Activated CD4-positive, alpha-beta T cell treated with anti-CD3 and anti-CD28 coated beads for 1 hour (primary cell): ENCODE measurements around the gene IPO4.

ENCODE experiments used
- DNase-seq: peaks from one replicate; pipeline ENCODE4 v3.0.0-alpha.2; 2020

The IPO4 gene

DNA sequence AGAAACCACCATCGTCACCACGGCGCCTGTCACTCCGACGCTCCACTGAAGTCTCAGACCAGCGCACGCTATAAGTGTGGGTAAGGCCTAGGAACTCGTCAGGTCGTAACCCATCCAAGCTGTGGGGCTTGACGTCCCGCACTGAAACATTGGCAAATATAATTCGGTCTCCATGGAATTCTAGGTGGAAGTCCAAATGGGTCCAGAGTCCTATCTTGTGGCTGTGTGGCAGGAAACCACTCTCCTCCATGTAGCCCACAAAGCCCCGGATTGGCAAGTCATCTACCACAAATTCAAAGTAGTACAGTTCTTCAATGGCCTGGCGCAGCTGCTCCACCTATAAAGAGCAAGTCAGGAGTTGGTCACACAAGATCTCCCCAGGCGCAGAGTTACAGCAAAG, 4.3 kb upstream of the IPO4 start:
- DNase-seq, result no peak

GRCh38 chr14:24190416-24190815, 1.8 kb upstream of the IPO4 start:
- no peak for DNase-seq

DNA sequence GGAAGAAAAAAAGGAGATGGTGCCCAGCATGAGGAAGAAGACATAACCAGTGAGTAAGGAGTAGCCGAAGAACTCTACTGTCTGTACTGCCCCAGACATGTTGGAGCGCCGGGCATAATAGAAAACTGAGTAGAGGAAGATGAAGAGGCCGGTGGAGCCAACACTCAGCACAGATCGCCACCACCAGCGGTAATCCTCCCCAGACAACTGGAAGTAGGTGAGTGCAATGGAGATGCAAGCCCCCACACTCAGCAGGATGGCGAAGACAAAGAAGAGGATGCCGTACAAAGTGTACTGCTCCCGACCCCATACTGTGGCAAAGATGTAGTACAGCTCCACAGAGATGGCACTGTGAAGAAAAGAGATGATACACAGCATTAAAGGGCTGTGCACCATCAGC, 844 bp upstream of the IPO4 start:
- DNase-seq, result no peak

- no peak for DNase-seq
These were observed 401 bp upstream of the IPO4 start for GRCh38 chr14:24189059-24189375.

- no peak for DNase-seq
These were observed 1.1 kb downstream of the IPO4 start for GRCh38 chr14:24187539-24187915.

DNA sequence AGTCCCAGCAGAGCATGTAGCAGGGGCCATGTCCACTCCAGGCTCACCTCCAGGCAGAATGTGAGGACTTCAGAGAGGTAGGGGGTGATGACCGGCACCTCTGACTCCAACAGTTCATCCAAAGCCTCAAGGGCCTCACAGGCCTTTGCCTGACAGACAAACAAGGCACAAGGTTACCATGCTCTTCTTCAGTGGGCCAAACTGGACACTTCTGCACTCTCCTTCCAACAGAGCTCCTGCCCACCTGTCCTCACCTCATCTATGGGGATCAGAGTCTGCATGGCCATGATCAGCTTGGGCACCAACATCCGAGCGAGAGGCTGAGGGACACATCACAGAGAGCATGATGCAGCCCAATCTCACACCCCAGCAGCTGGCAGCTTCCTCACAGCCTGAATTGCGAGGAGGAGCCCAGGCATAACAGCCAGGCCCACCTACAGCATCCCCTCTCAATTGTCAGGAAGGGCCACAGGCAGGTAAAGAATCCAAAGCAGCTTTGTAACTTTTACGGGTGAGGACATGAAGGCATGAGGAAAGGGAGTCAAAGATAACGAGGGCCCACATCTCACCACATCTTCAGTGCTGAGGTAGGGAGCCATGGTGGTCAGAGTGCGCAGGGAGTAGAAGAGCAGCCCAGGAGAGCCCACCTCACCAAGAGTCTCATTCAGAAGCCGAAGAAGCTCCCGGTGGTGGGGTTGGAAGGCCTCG, 1.6 kb downstream of the IPO4 start:
- no peak for DNase-seq

DNA sequence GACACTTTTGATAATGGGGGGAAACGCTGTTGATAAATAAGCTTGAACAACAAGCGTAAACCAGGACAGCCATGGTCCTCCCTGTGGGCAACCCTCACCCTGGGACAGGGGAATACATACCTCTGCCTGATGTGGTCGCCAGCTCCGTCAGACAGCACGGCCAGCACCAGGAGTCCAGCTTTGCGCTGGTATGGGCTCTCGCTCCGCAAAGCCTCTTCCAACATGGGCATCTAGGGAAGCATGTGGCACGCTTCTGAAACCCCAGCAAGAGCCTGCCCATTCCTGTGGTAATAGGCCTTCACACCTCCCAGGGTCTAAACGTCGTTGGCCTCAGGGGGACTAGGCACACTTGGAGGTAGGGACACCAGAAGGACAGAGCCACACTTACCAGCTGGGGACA, 2.9 kb downstream of the IPO4 start:
- DNase-seq, result no peak

GRCh38 chr14:24185026-24185425, 3.6 kb downstream of the IPO4 start:
- no peak for DNase-seq

DNA sequence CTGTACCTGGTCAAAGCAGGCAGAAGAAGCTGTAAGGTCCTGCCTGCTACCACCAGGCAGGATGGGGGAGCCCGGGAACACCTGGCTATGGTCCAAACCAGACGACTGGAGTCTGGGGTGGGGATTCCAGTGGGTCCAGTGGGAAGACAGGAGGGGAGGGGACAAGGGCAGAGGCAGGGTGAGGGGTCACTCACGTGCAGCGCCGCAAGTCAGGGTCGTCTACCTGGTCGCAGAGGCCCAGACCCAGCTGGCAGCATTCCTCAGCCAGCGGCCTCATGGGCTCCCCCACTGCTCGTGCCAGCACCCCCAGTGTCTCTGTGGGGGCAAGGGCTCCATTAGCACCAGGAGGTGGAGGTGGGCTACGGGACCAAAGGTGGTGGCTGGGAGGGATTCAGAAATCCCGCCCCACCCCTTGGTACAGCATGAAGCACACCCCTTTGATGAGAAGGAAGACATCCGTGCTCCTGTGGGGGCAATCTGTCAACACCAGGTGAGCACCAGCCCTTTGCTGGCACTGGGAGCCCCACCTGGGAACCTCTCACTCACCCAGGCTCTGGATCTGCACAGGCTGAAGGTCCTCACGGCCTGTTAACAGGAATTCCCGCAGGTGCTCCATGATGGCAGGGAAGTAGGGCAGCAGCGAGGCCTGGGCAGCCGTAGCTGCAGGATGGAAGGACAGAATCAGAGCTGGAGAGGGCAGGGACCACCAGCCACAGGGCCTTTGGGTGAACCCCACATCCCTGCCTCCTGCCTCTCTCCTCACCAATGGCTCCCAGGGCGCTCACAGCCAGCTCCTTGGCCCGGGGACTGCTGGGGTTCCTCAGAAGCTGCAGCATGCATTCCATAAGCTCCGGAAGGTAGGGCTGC, 4.3 kb downstream of the IPO4 start:
- DNase-seq, result no peak

- no peak for DNase-seq
These were observed 5.6 kb downstream of the IPO4 start for GRCh38 chr14:24183014-24183481.

- DNase-seq, result no peak
These were observed 6.3 kb downstream of the IPO4 start for GRCh38 chr14:24182110-24182882.

- no peak for DNase-seq
These were observed 7.1 kb downstream of the IPO4 start for GRCh38 chr14:24181371-24182077.

- no peak for DNase-seq
These were observed 8.4 kb downstream of the IPO4 start for GRCh38 chr14:24179961-24180796.

DNA sequence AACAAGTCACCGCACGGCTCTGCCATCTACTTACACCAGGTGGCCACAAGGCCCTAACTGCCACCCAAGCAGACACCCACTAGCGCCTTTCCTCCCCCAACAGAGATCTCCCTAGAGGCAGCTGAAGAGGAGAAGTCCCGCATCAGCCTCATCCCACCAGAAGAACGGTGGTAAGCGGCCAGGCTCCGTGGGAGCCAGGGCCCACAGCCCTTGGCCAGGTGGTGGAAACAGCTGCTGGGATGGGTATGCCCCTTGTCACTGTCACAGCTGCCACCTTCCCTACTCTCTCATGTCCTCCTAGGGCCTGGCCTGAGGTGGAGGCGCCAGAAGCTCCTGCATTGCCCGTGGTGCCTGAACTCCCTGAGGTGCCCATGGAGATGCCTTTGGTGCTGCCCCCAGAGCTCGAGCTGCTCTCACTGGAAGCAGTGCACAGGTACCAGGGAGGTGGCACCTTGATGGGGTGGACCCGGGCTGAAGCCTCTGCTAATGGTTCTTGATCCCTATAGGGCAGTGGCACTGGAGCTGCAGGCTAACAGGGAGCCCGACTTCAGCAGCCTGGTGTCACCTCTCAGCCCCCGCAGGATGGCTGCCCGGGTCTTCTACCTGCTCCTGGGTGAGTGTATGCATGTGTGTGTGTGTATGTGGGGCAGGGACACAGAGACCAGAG, 9.2 kb downstream of the IPO4 start:
- DNase-seq, result no peak

GRCh38 chr14:24178399-24179178, 10.0 kb downstream of the IPO4 start:
- DNase-seq, result no peak

DNA sequence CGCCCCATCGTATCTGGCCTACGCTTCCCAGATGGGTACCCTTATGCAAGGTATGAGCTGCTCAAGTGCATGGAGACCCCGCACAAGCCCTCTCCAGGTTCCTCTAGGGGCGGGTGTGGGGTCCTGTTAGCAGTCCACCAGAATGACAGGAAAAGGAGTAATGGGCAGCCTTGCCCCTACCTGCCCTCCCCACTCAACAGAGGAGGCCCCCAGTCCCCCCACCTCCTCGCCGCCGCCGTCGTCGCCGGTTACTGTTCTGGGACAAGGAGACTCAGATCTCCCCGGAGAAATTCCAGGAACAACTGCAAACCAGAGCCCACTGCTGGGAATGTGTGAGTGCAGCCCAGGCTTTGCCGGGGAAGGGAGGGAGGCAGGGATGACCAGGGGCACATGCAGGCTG, 10.7 kb downstream of the IPO4 start:
- no peak for DNase-seq

- DNase-seq, result no peak
These were observed 11.4 kb downstream of the IPO4 start for GRCh38 chr14:24177041-24177825.

DNA sequence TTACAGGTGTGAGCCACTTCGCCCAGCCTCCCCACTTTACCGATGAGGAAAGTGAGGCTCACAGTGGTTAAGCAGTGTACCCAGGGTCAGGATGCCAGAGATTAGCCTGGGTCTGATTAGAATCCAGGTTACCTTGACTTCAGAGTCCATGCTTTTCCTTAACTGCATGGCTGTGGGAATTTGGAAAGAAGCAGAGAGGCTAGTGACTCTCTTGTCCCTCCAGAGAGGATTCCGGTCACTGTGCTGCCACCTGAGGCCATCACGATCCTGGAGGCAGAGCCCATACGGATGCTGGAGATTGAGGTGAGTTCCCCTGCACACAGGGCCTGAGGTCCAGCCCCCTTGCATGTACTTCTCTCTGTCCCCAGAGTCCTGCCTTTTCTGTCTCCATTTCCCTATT, 12.0 kb downstream of the IPO4 start:
- DNase-seq, result no peak

DNA sequence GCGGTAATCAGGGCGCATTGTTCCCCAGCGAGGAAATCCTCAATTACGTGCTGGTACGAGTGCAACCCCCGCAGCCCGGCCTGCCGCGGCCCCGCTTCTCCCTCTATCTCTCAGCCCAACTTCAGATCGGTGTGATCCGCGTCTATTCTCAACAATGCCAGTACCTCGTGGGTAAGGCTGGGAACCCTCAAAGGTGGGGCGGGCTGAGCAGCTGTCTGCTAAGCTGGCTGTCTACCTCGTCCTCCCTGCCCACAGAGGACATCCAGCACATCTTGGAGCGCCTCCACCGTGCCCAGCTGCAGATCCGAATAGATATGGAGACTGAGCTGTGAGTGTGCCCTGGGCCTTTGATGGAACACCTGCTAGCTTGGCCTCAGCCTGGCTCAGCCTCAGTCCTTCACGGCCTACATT, 15.7 kb downstream of the IPO4 start:
- DNase-seq, result no peak
